K562 (cell line): Measurements from ENCODE around the gene SPRED2. TPM values are rescaled to one million over a fixed set of nuclear protein-coding genes. Genes with fewer than 3 reads are reported as not detected.

Experiments
- CBFA2T2 ChIP-seq: fragments of 450-650 bp; conservative IDR thresholded peaks from 2 replicates; pipeline ENCODE4 v1.6.1; 2017; ENCODE audit warnings: mild to moderate bottlenecking
- CC2D1A ChIP-seq: fragments of 450-650 bp; IDR thresholded peaks from 2 replicates; pipeline ENCODE4 v1.6.1; 2017; ENCODE audit warnings: mild to moderate bottlenecking
- DPF2 ChIP-seq: fragments of 450-650 bp; IDR thresholded peaks from 2 replicates; pipeline ENCODE4 v1.6.1; 2016
- GABPB2 ChIP-seq: fragments of 250-450 bp; sonication (Bioruptor Pico); conservative IDR thresholded peaks from 2 replicates; pipeline ENCODE4 v1.5.1; 2021; ENCODE audit warnings: mild to moderate bottlenecking
- GATAD2B ChIP-seq: fragments of 450-650 bp; IDR thresholded peaks from 2 replicates; pipeline ENCODE4 v1.6.1; 2017; ENCODE audit warnings: mild to moderate bottlenecking, borderline replicate concordance
- MED1 ChIP-seq: sonication (generic); formaldehyde crosslinking; IDR thresholded peaks from 2 replicates; pipeline ENCODE4 v1.8.1; 2023; ENCODE audit warnings: missing genetic modification reagents, borderline replicate concordance
- NFATC3 ChIP-seq: fragments of 450-650 bp; IDR thresholded peaks from 2 replicates; pipeline ENCODE4 v1.6.1; 2017; ENCODE audit warnings: mild to moderate bottlenecking
- NR4A1 ChIP-seq, 2 experiments: fragments of 250-450 bp in 1 of 2; fragments of 450-650 bp in 1 of 2; sonication (Bioruptor Pico) in 1 of 2; IDR thresholded peaks; 2 replicates each; pipeline versions ENCODE4 v1.4.0 to v1.6.1; 2016 to 2020; ENCODE audit warnings: mild to moderate bottlenecking in 2 of 2, missing compliant biosample characterization in 1 of 2, missing genetic modification characterization in 1 of 2, moderate library complexity in 1 of 2
- PML ChIP-seq: IDR thresholded peaks from 2 replicates; pipeline ENCODE4 v1.6.1; 2012; ENCODE audit warnings: low read length, inconsistent platforms
- RB1 ChIP-seq: fragments of 450-650 bp; IDR thresholded peaks from 2 replicates; pipeline ENCODE4 v1.6.1; 2017; ENCODE audit warnings: low read depth, mild to moderate bottlenecking
- REST ChIP-seq, 2 experiments: fragments of 450-650 bp; formaldehyde crosslinking in 1 of 2; IDR thresholded peaks; 2 replicates each; pipeline versions ENCODE4 v1.4.0 to v1.6.1; 2014 to 2020; ENCODE audit warnings: mild to moderate bottlenecking in 2 of 2, borderline replicate concordance in 1 of 2, low read depth in 1 of 2
- SMARCC2 ChIP-seq: fragments of 450-650 bp; IDR thresholded peaks from 2 replicates; pipeline ENCODE4 v1.6.1; 2017; ENCODE audit warnings: antibody characterized with exemption, moderate library complexity, mild to moderate bottlenecking, low read depth
- TFAP4 ChIP-seq: sonication (generic); formaldehyde crosslinking; IDR thresholded peaks from 2 replicates; pipeline ENCODE4 v1.8.0; 2022; ENCODE audit warnings: missing genetic modification reagents, mild to moderate bottlenecking, moderate library complexity, borderline replicate concordance
- ZMIZ1 ChIP-seq, 2 experiments: fragments of 150-350 bp in 1 of 2; IDR thresholded peaks; 2 replicates each; pipeline ENCODE4 v1.6.1; 2012 to 2016; ENCODE audit warnings: low read depth in 2 of 2, low read length in 2 of 2, mild to moderate bottlenecking in 1 of 2, moderate library complexity in 1 of 2
- ZNF143 ChIP-seq: sonication (generic); formaldehyde crosslinking; IDR thresholded peaks from 2 replicates; pipeline ENCODE4 v1.9.0; 2022; ENCODE audit warnings: mild to moderate bottlenecking, missing genetic modification reagents
- polyA plus RNA-seq, 8 experiments: library from polyadenylated mRNA; depleted of rRNA in 4 of 8; stranded (reverse) in 5 of 8; unstranded in 3 of 8; fragments of >200 nt; fragmentation: Nextera tagmentation in 2 of 8; fragmentation: Illumina TruSeq in 1 of 8; extraction: Ambion mirVana in 2 of 8; extraction: Trizol in 1 of 8; gene quantifications; 2 replicates each; pipeline versions ENCODE4 v1.2.1 to v1.2.3, GENCODE V29; 2011 to 2014; ENCODE audit warnings: inconsistent platforms in 1 of 8, missing spikeins in 1 of 8
- total RNA-seq, 7 experiments: library from RNA; depleted of rRNA in 6 of 7; stranded (reverse); fragments of >200 nt in 6 of 7; fragmentation: Illumina TruSeq in 2 of 7; extraction: Trizol in 2 of 7; gene quantifications; 2 replicates each; pipeline versions ENCODE4 v1.2.1 to v1.2.3, GENCODE V29; 2011 to 2021; ENCODE audit warnings: low replicate concordance in 1 of 7

SPRED2 gene
- total and polyA plus RNA-seq, 9 of the 15 experiments (the other 6 are each of a cell fraction or from before 2014, with no cell fraction given): 4.6 to 50.8 (median 14.1) TPM

- TF ChIP-seq REST (IDR thresholded peaks at IDR 0.05; ENCODE audit: borderline replicate concordance): no peak
- no peak for TF ChIP-seq REST (CRISPR knock-in tag; IDR thresholded peaks at IDR 0.05; ENCODE audit: low read depth)
- peak; percentile 76; the same call in 1 of the 2 replicates for TF ChIP-seq PML
- TF ChIP-seq DPF2: peak; percentile 65
- peak; percentile 78 for TF ChIP-seq TFAP4
- TF ChIP-seq CBFA2T2: no peak
- TF ChIP-seq CC2D1A: no peak
- no peak for TF ChIP-seq GABPB2 (CRISPR knock-in tag)
- TF ChIP-seq GATAD2B: peak; percentile 73
- TF ChIP-seq NFATC3: no peak
- no peak for TF ChIP-seq ZMIZ1 (IDR thresholded peaks at IDR 0.05; ENCODE audit: low read depth in 2 of 2, low read length in 2 of 2)
- TF ChIP-seq SMARCC2: peak; percentile 38; the same call in 1 of the 2 replicates
- TF ChIP-seq ZNF143 (CRISPR knock-in tag): no peak
- TF ChIP-seq NR4A1 (CRISPR knock-in tag; IDR thresholded peaks at IDR 0.05): peak; percentile 59; the same call in 1 of the 2 replicates
- TF ChIP-seq NR4A1 (tag; IDR thresholded peaks at IDR 0.05): no peak
- TF ChIP-seq RB1: no peak
- no peak for TF ChIP-seq MED1 (CRISPR knock-in tag)
These were observed 3.9 kb upstream of the SPRED2 start (continued) for GRCh38 chr2:65436169-65436823.
